GM12891 (cell line): Measurements from ENCODE around the gene PPARA.

Source experiments
- POLR2A ChIP-seq: IDR thresholded peaks from 2 replicates; pipeline ENCODE4 v1.6.1; 2011; ENCODE audit warnings: low read depth, low read length, control low read depth
- POLR2AphosphoS5 ChIP-seq: IDR thresholded peaks from 2 replicates; pipeline ENCODE4 v1.6.1; 2011; ENCODE audit warnings: low read depth, low read length, control low read depth
- TAF1 ChIP-seq: IDR thresholded peaks from 2 replicates; pipeline ENCODE4 v1.6.1; 2011; ENCODE audit warnings: low read depth, low read length, control low read depth

DNA sequence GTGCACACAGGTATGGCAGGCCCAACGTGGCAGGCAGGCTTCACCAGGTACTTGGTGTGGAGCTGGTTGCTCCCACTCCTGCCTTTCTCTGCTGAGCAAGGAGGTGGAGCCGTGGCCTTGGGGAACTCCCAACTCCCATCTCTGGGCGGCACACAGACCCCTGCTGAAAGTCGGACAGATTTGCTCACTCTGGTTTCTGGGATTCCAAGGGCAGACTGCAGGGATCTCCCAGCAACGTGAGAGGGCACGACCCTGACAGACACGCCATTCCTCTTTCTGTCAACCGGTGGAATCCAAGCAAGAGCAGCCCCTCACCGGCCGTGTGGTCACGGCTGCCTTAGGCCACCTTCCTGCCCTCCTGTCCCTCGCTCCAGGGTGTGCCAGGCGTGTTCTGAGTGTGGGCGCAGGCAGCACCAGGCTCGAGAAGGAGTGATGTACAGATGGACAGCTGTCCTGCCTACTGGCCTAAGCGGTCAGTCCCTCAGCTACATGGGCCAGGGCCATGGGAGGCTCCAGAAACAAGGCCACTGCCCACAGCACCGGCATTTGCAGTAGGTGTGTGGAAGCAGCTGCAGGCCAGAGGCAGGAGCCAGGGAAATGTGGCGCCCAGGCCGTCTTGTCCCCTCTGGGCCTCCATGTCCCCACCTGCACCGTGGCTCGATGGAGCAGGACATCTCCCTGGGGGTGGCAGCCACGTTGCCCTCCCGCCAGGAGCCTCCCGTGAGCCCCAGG, 13.7 kb upstream of the PPARA start:
- TF ChIP-seq POLR2AphosphoS5 = no peak
- no peak for TF ChIP-seq TAF1
- TF ChIP-seq POLR2A = no peak
